RWPE1 (cell line): Measurements from ENCODE around the gene DCAF7.

Experiments used
- CTCF ChIA-PET: fragments of 350-600 bp; sonication (Branson Sonifier 250); formaldehyde crosslinking; extraction: SDS; loops from one replicate; lab custom pipeline; 2021; lab: Yijun Ruan, JAX
- POLR2A ChIA-PET: fragments of 400-600 bp; formaldehyde crosslinking; extraction: SDS; loops from one replicate; lab custom pipeline; 2020; ENCODE audit warnings: antibody characterized with exemption; ENCODE audit not compliant: low non-redundant PET; lab: Yijun Ruan, JAX
- DNase-seq: peaks from one replicate; pipeline ENCODE4 v3.0.0; 2012; ENCODE audit warnings: low spot score
- H3K27ac ChIP-seq: fragments of 450-650 bp; 2 replicates; pipeline ENCODE4 v1.5.1; 2017
- CTCF ChIP-seq: fragments of 450-650 bp; conservative IDR thresholded peaks from 2 replicates; pipeline ENCODE4 v1.5.1; 2017; ENCODE audit warnings: low read depth, mild to moderate bottlenecking

DCAF7 gene

GRCh38 chr17:63531022-63531965 lies 19.0 kb upstream of the DCAF7 start:
- H3K27ac ChIP-seq, result no peak overlapping the region
- DNase-seq, result no peak
- ChIA-PET POLR2A (no interaction called here), CTCF (interaction anchor here (0.7 to 0.9 kb wide), 2 partner anchors 18 to 34 kb away, joined by 3 read pairs; no protein-coding TSS in a partner anchor)
- TF ChIP-seq CTCF, result no peak

- H3K27ac ChIP-seq, result no peak overlapping the region
- POLR2A ChIA-PET, result no interaction called here
- DNase-seq, result no peak
- no peak for TF ChIP-seq CTCF
- CTCF ChIA-PET, result no interaction called here
Observed at GRCh38 chr17:63533433-63534077, 16.7 kb upstream of the DCAF7 start.

DNA sequence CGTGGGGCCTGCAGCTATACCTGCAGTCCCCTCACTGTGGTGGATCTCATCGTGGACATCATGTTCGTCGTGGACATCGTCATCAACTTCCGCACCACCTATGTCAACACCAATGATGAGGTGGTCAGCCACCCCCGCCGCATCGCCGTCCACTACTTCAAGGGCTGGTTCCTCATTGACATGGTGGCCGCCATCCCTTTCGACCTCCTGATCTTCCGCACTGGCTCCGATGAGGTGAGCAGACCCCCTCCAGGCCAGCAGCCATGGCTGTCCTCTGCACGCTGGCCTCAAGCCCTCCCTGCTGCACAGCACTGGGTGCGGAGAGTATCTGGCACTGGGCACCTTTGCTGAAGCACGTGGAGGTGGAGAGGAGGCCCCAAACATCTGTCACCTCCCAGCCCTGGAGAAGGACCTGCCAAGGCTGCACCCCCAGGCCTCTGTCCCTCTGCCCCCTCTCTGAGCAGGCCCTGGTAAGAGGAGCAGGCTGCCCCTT lies 16.2 kb upstream of the DCAF7 start:
- DNase-seq, result no peak
- no peak for TF ChIP-seq CTCF
- ChIA-PET CTCF (no interaction called here), POLR2A (no interaction called here)
- H3K27ac ChIP-seq, result no peak overlapping the region

DNA sequence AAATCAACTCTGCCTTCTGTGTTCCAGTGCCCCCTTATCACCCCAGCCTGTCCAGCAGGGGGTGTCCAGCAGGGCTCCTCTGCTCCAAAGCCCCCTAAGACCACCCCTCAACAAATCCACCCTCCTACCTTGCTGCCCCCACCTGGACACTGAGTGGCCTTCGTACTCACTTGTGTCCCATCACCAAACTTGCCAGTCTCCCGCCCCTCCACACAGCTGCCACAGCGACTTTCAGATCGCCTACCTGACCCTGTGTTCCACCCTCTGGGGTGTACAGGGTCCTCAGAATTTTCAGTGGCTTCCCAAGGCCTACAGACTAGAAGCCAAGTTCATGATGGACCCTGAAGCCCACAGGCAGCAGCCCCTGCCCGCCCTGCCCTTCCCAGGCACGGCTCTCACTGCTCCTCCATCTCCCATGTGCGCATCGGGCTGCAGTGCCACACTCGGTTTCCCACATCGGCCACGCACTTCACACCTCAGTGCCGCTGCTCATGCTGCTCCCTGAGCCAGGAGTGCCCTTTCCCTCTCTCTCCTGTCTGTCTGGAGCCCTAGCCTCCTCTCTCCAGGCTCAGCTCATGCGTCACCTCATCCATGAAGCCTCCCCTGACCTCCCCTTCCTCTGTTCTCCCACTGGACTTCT lies 15.3 kb upstream of the DCAF7 start:
- POLR2A ChIA-PET, result no interaction called here
- TF ChIP-seq CTCF, result no peak
- CTCF ChIA-PET, result no interaction called here
- H3K27ac ChIP-seq, result no peak overlapping the region
- DNase-seq, result no peak

DNA sequence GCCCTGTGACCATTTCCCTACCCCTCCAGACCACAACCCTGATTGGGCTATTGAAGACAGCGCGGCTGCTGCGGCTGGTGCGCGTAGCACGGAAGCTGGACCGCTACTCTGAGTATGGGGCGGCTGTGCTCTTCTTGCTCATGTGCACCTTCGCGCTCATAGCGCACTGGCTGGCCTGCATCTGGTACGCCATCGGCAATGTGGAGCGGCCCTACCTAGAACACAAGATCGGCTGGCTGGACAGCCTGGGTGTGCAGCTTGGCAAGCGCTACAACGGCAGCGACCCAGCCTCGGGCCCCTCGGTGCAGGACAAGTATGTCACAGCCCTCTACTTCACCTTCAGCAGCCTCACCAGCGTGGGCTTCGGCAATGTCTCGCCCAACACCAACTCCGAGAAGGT lies 14.6 kb upstream of the DCAF7 start:
- no peak for TF ChIP-seq CTCF
- DNase-seq, result no peak
- POLR2A ChIA-PET, result no interaction called here
- CTCF ChIA-PET, result no interaction called here
- H3K27ac ChIP-seq, result no peak overlapping the region

DNA sequence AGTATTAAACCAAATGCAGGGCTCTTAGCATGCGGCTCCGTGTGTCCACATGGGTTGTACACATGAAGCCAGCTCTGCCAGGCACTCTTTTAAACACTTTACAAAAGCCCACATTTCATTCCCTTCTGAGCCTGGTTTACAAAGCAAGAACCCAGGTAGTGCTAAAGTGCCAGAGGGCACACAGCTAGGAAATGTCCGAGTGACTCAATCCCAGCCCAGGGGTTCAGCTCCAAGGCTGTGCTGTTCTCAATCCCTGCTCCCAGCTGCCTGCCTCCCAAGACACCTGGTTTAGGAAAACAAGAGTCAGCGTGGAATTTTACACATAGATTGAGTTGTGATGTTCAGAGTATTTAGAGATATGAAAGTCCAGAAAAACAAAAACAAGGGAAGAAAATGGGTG lies 13.3 kb upstream of the DCAF7 start:
- DNase-seq, result peak; percentile 20
- ChIA-PET CTCF (no interaction called here), POLR2A (no interaction called here)
- H3K27ac ChIP-seq, result no peak overlapping the region
- TF ChIP-seq CTCF, result no peak
